K562 (cell line): ENCODE data around the gene INTS4. TPM values are rescaled to one million over a fixed set of nuclear protein-coding genes. Genes with fewer than 3 reads are reported as not detected.

Experiments used
- BCOR ChIP-seq: fragments of 450-650 bp; IDR thresholded peaks from 2 replicates; pipeline ENCODE4 v1.6.1; 2016
- BRD9 ChIP-seq: fragments of 450-650 bp; IDR thresholded peaks from 2 replicates; pipeline ENCODE4 v1.6.1; 2018; ENCODE audit warnings: low read depth; ENCODE audit not compliant: partially characterized antibody
- CEBPG ChIP-seq, 3 experiments: fragments of 200-800 bp in 1 of 3; sonication (Bioruptor generic) in 1 of 3; sonication (generic) in 1 of 3; formaldehyde crosslinking in 1 of 3; IDR thresholded peaks in 2 of 3; conservative IDR thresholded peaks in 1 of 3; 2 replicates each; pipeline versions ENCODE4 v1.6.1 to v1.8.0; 2016 to 2022; ENCODE audit warnings: missing compliant biosample characterization in 2 of 3, missing genetic modification characterization in 2 of 3, mild to moderate bottlenecking in 1 of 3, missing genetic modification reagents in 1 of 3
- CHD2 ChIP-seq: IDR thresholded peaks from 2 replicates; pipeline ENCODE4 v1.6.1; 2011; ENCODE audit warnings: low read depth, low read length
- CREB3L1 ChIP-seq: fragments of 450-650 bp; IDR thresholded peaks from 2 replicates; pipeline ENCODE4 v1.6.1; 2014; ENCODE audit warnings: low read depth, mild to moderate bottlenecking, moderate library complexity, borderline replicate concordance
- E4F1 ChIP-seq: fragments of 250-450 bp; sonication (Bioruptor Pico); IDR thresholded peaks from 2 replicates; pipeline ENCODE4 v1.5.0; 2021; ENCODE audit warnings: mild to moderate bottlenecking, borderline replicate concordance
- EZH2 ChIP-seq: IDR thresholded peaks from 2 replicates; pipeline ENCODE4 v1.6.1; 2012; ENCODE audit warnings: low read depth, mild to moderate bottlenecking, inconsistent platforms, low read length, borderline replicate concordance
- KLF10 ChIP-seq: fragments of 250-450 bp; sonication (Bioruptor Pico); IDR thresholded peaks from 2 replicates; pipeline ENCODE4 v1.6.1; 2021; ENCODE audit warnings: matching md5 sums
- OTX1 ChIP-seq: fragments of 450-650 bp; formaldehyde crosslinking; IDR thresholded peaks from 2 replicates; pipeline ENCODE4 v1.4.0; 2022; ENCODE audit warnings: mild to moderate bottlenecking
- RUNX1 ChIP-seq: sonication (generic); IDR thresholded peaks from 2 replicates; pipeline ENCODE4 v1.6.1; 2016; ENCODE audit warnings: antibody characterized with exemption, low read depth
- SMAD4 ChIP-seq: fragments of 250-450 bp; sonication (Bioruptor Pico); conservative IDR thresholded peaks from 2 replicates; pipeline ENCODE4 v1.8.0; 2021; ENCODE audit warnings: inconsistent platforms, mild to moderate bottlenecking, moderate library complexity
- TEAD4 ChIP-seq, 2 experiments: sonication (generic) in 1 of 2; formaldehyde crosslinking in 1 of 2; IDR thresholded peaks; 2 replicates each; pipeline versions ENCODE4 v1.6.1 to v1.8.0; 2012 to 2022; ENCODE audit warnings: borderline replicate concordance in 1 of 2, inconsistent platforms in 1 of 2, low read length in 1 of 2, mild to moderate bottlenecking in 1 of 2, missing genetic modification reagents in 1 of 2
- ZNF143 ChIP-seq: sonication (generic); formaldehyde crosslinking; IDR thresholded peaks from 2 replicates; pipeline ENCODE4 v1.9.0; 2022; ENCODE audit warnings: mild to moderate bottlenecking, missing genetic modification reagents
- ZNF165 ChIP-seq: fragments of 250-450 bp; sonication (Bioruptor Pico); IDR thresholded peaks from 2 replicates; pipeline ENCODE4 v1.4.0; 2020; ENCODE audit warnings: borderline replicate concordance
- ZNF609 ChIP-seq: sonication (generic); formaldehyde crosslinking; IDR thresholded peaks from 2 replicates; pipeline ENCODE4 v1.8.1; 2023; ENCODE audit warnings: missing genetic modification reagents, mild to moderate bottlenecking, borderline replicate concordance
- polyA plus RNA-seq, 8 experiments: library from polyadenylated mRNA; depleted of rRNA in 4 of 8; stranded (reverse) in 5 of 8; unstranded in 3 of 8; fragments of >200 nt; fragmentation: Nextera tagmentation in 2 of 8; fragmentation: Illumina TruSeq in 1 of 8; extraction: Ambion mirVana in 2 of 8; extraction: Trizol in 1 of 8; gene quantifications; 2 replicates each; pipeline versions ENCODE4 v1.2.1 to v1.2.3, GENCODE V29; 2011 to 2014; ENCODE audit warnings: inconsistent platforms in 1 of 8, missing spikeins in 1 of 8
- total RNA-seq, 7 experiments: library from RNA; depleted of rRNA in 6 of 7; stranded (reverse); fragments of >200 nt in 6 of 7; fragmentation: Illumina TruSeq in 2 of 7; extraction: Trizol in 2 of 7; gene quantifications; 2 replicates each; pipeline versions ENCODE4 v1.2.1 to v1.2.3, GENCODE V29; 2011 to 2021; ENCODE audit warnings: low replicate concordance in 1 of 7

INTS4 gene
- total and polyA plus RNA-seq, 9 of the 15 experiments (the other 6 are each of a cell fraction or from before 2014, with no cell fraction given) = 28.4 to 53.4 (median 44.5) TPM

GRCh38 chr11:77994434-77995362 is at the start of gene INTS4 (continued):
- peak; percentile 81 for TF ChIP-seq TEAD4 (IDR thresholded peaks at IDR 0.05; ENCODE audit: low read length)
- TF ChIP-seq TEAD4 (CRISPR knock-in tag; IDR thresholded peaks at IDR 0.05; ENCODE audit: borderline replicate concordance) = no peak
- no peak for TF ChIP-seq OTX1
- no peak for TF ChIP-seq KLF10
- no peak; the same call in 1 of the 2 replicates for TF ChIP-seq E4F1
- peak; percentile 64; the same call in 1 of the 2 replicates for TF ChIP-seq CREB3L1
- no peak for TF ChIP-seq EZH2
- peak; percentile 75 for TF ChIP-seq ZNF143 (CRISPR knock-in tag)
- peak; percentile 16; the same call in 1 of the 2 replicates for TF ChIP-seq ZNF609 (CRISPR knock-in tag)
- no peak for TF ChIP-seq CEBPG (CRISPR knock-in tag; IDR thresholded peaks at IDR 0.05)
- peak in 1 of 2 experiments; percentile 5; a peak in 1 of 4 replicates for TF ChIP-seq CEBPG (tag; conservative IDR thresholded peaks at IDR 0.05 in 1 of 2, IDR thresholded peaks at IDR 0.05 in 1 of 2)
- TF ChIP-seq BCOR = no peak; the same call in 1 of the 2 replicates
- TF ChIP-seq BRD9 = no peak
- peak; percentile 42; the same call in 1 of the 2 replicates for TF ChIP-seq SMAD4 (CRISPR knock-in tag)
- no peak for TF ChIP-seq ZNF165
- TF ChIP-seq CHD2 = peak; percentile 81
- TF ChIP-seq RUNX1 = no peak
